SU-DHL-6 (cell line): ENCODE measurements around the gene RCAN2.

Experiments used
- CTCF ChIP-seq: fragments of 200-600 bp; sonication (generic); IDR thresholded peaks from one replicate; pipeline ENCODE4 v1.5.1; 2017; ENCODE audit warnings: antibody characterized with exemption, mild to moderate bottlenecking, low read length, moderate library complexity; ENCODE audit not compliant: insufficient read depth, poor library complexity, severe bottlenecking
- EZH2phosphoT487 ChIP-seq: fragments of 200-600 bp; sonication (generic), shearing (Covaris generic); conservative IDR thresholded peaks from 2 replicates; pipeline ENCODE4 v1.6.1; 2018; ENCODE audit warnings: mild to moderate bottlenecking, antibody characterized with exemption, low read length, moderate library complexity, mixed read lengths

GRCh38 chr6:46331461-46331860 lies 159.8 kb downstream of the RCAN2 start:
- TF ChIP-seq CTCF (no peak), EZH2phosphoT487 (no peak)
